Sigmoid colon (tissue), 7 donors: Measurements from ENCODE around the gene HERC3. TPM values are rescaled to one million over a fixed set of nuclear protein-coding genes. Genes with fewer than 3 reads are reported as not detected.

Experiments used
- DNase-seq: peaks from one replicate; pipeline ENCODE4 v3.0.0-alpha.2; 2019
- H3K27ac ChIP-seq, 4 donors: fragments of 200-600 bp; sonication (generic); one replicate each; pipeline ENCODE4 v1.5.1; 2016 to 2019; ENCODE audit warnings: mild to moderate bottlenecking in 1 of 4
- H3K27me3 ChIP-seq, 3 donors: fragments of 200-600 bp; sonication (generic); one replicate each; pipeline ENCODE4 v1.5.1; 2019; ENCODE audit warnings: mild to moderate bottlenecking in 1 of 3
- H3K36me3 ChIP-seq, 4 donors: fragments of 200-600 bp; sonication (generic); one replicate each; pipeline ENCODE4 v1.5.1; 2016 to 2019
- H3K4me1 ChIP-seq, 4 donors: fragments of 200-600 bp; sonication (generic); one replicate each; pipeline ENCODE4 v1.5.1; 2017 to 2019
- H3K4me3 ChIP-seq, 4 donors: fragments of 200-600 bp; sonication (generic); one replicate each; pipeline ENCODE4 v1.5.1; 2017 to 2019; ENCODE audit warnings: mild to moderate bottlenecking in 2 of 4, moderate library complexity in 1 of 4
- H3K9me3 ChIP-seq, 4 donors: fragments of 200-600 bp in 3 of 4; sonication (generic) in 3 of 4; one replicate each; pipeline versions ENCODE4 v1.5.1 to v1.6.1; 2013 to 2019
- CTCF ChIP-seq, 4 experiments: fragments of 450-650 bp in 3 of 4; fragments of 200-600 bp in 1 of 4; IDR thresholded peaks; one replicate each; pipeline ENCODE4 v1.5.1; 2016 to 2019; ENCODE audit warnings: antibody characterized with exemption in 4 of 4, mild to moderate bottlenecking in 3 of 4, moderate library complexity in 2 of 4
- EP300 ChIP-seq, 4 donors: sonication (generic); formaldehyde crosslinking; IDR thresholded peaks; one replicate each; pipeline ENCODE4 v1.6.1; 2017; ENCODE audit warnings: antibody characterized with exemption in 4 of 4
- POLR2A ChIP-seq, 2 donors: fragments of 450-650 bp; IDR thresholded peaks; one replicate each; pipeline ENCODE4 v1.6.1; 2016; ENCODE audit warnings: antibody characterized with exemption in 2 of 2, mild to moderate bottlenecking in 2 of 2, moderate library complexity in 2 of 2
- POLR2AphosphoS5 ChIP-seq, 4 donors: sonication (generic); formaldehyde crosslinking; IDR thresholded peaks; one replicate each; pipeline ENCODE4 v1.6.1; 2017; ENCODE audit warnings: antibody characterized with exemption in 4 of 4
- WGBS, 2 donors: extraction: QIAGEN DNeasy Blood & Tissue Kit; methylation state at CpG; one replicate each; pipeline ENCODE4 v1.1.7; 2013; 5-methylcytosine and 5-hydroxymethylcytosine counted together
- intact Hi-C: fragments of 100-400 bp; cut with DNase I; formaldehyde crosslinking; loops from one replicate; pipeline ENCODE4 v1.15.1; 2023
- polyA plus RNA-seq, 3 donors: library from polyadenylated mRNA; stranded (reverse); fragments of 200-250 nt; gene quantifications; one replicate each; pipeline ENCODE4 v1.2.3, GENCODE V29; 2013
- total RNA-seq, 4 donors: library from RNA; depleted of rRNA; stranded (reverse); fragments of >200 nt; gene quantifications; one replicate each; pipeline ENCODE4 v1.1.0, GENCODE V29; 2016
- donor health status: healthy with polysubstance abuse.
- donor health status: Bipolar disorder and iron deficiency.
- donor health status: healthy.

Gene HERC3
- total and polyA plus RNA-seq, 7 donors, result 12.2 to 44.9 (median 34.6) TPM

GRCh38 chr4:88718098-88718497 is 125.8 kb downstream of the HERC3 start:
- TF ChIP-seq EP300 (IDR thresholded peaks at IDR 0.05) (no peak), POLR2A (IDR thresholded peaks at IDR 0.05) (no peak), CTCF (IDR thresholded peaks at IDR 0.05) (no peak), POLR2AphosphoS5 (IDR thresholded peaks at IDR 0.05) (no peak)
- DNase-seq, result no peak
- Histone ChIP-seq H3K9me3 (peaks cover 0 to 4% (median 0%) of the 10 kb centered on the region in 4 donors), H3K4me3 (no peak overlapping the region), H3K27me3 (no peaks in the 10 kb centered on the region), H3K4me1 (peaks cover 0 to 8% (median 0%) of the 10 kb centered on the region in 4 donors), H3K27ac (no peak overlapping the region), H3K36me3 (peaks cover 5 to 41% (median 10%) of the 10 kb centered on the region in 4 donors)
- intact Hi-C loops, result no loop called here
- 97% methylated on average over 5 of the region's 5 CpGs for WGBS, 2 donors

- no peak for DNase-seq
- peaks cover 0 to 4% (median 0%) of the 10 kb centered on the region in 4 donors for H3K9me3 ChIP-seq
- WGBS, 2 donors, result 91 to 98% methylated on average over 1 of the region's 1 CpG
- H3K27me3 ChIP-seq, result no peaks in the 10 kb centered on the region
- H3K4me1 ChIP-seq, result peaks cover 0 to 8% (median 0%) of the 10 kb centered on the region in 4 donors
- H3K36me3 ChIP-seq, result peaks cover 5 to 50% (median 10%) of the 10 kb centered on the region in 4 donors
- TF ChIP-seq CTCF (IDR thresholded peaks at IDR 0.05), result no peak
- no peak for TF ChIP-seq POLR2A (IDR thresholded peaks at IDR 0.05)
- TF ChIP-seq POLR2AphosphoS5 (IDR thresholded peaks at IDR 0.05), result no peak
- TF ChIP-seq EP300 (IDR thresholded peaks at IDR 0.05), result no peak
- H3K27ac ChIP-seq, result no peak overlapping the region
- intact Hi-C loops, result no loop called here
- no peak overlapping the region for H3K4me3 ChIP-seq
These were observed 127.1 kb downstream of the HERC3 start for GRCh38 chr4:88719381-88719780.

- H3K4me1 ChIP-seq, result peaks cover 0 to 10% (median 0%) of the 10 kb centered on the region in 4 donors
- no peaks in the 10 kb centered on the region for H3K27me3 ChIP-seq
- no peak overlapping the region for H3K27ac ChIP-seq
- 91 to 96% methylated on average over 10 of the region's 10 CpGs for WGBS, 2 donors
- intact Hi-C loops, result no loop called here
- no peak for DNase-seq
- TF ChIP-seq POLR2AphosphoS5 (IDR thresholded peaks at IDR 0.05) (no peak), POLR2A (IDR thresholded peaks at IDR 0.05) (no peak), EP300 (IDR thresholded peaks at IDR 0.05) (no peak), CTCF (IDR thresholded peaks at IDR 0.05) (no peak)
- H3K9me3 ChIP-seq, result peaks cover 0 to 4% (median 0%) of the 10 kb centered on the region in 4 donors
- no peak overlapping the region for H3K4me3 ChIP-seq
- H3K36me3 ChIP-seq, result peaks cover 5 to 50% (median 10%) of the 10 kb centered on the region in 4 donors
These were observed 128.5 kb downstream of the HERC3 start for GRCh38 chr4:88720451-88721428.

GRCh38 chr4:88722276-88722780 is 130.0 kb downstream of the HERC3 start:
- 93 to 96% methylated on average over 10 of the region's 10 CpGs for WGBS, 2 donors
- intact Hi-C loops, result no loop called here
- Histone ChIP-seq H3K36me3 (peaks cover under 1 to 49% (median 15%) of the 10 kb centered on the region in 4 donors), H3K4me1 (peaks cover 0 to 17% (median 0%) of the 10 kb centered on the region in 4 donors), H3K27ac (peak overlapping the region in 1 of 4 donors; percentile 52), H3K9me3 (peaks cover 0 to 1% (median 0%) of the 10 kb centered on the region in 4 donors), H3K27me3 (no peaks in the 10 kb centered on the region), H3K4me3 (no peak overlapping the region)
- no peak for TF ChIP-seq POLR2AphosphoS5 (IDR thresholded peaks at IDR 0.05)
- DNase-seq, result no peak

GRCh38 chr4:88722828-88723227 is 130.5 kb downstream of the HERC3 start:
- Histone ChIP-seq H3K4me3 (no peak overlapping the region), H3K36me3 (peaks cover 5 to 49% (median 19%) of the 10 kb centered on the region in 4 donors), H3K4me1 (peaks cover 0 to 17% (median under 1%) of the 10 kb centered on the region in 4 donors), H3K27me3 (no peaks in the 10 kb centered on the region), H3K27ac (peak overlapping the region in 1 of 4 donors; percentile 52), H3K9me3 (no peaks in the 10 kb centered on the region)
- intact Hi-C loops, result no loop called here
- no peak for DNase-seq
- TF ChIP-seq POLR2A (IDR thresholded peaks at IDR 0.05), result no peak
- TF ChIP-seq CTCF (IDR thresholded peaks at IDR 0.05), result no peak
- no peak for TF ChIP-seq EP300 (IDR thresholded peaks at IDR 0.05)
- TF ChIP-seq POLR2AphosphoS5 (IDR thresholded peaks at IDR 0.05), result no peak
- 89 to 99% methylated on average over 2 of the region's 2 CpGs for WGBS, 2 donors
